ENCODE measurements around the gene ZNG1F.
"Not testable (repeated sequence)": the region's sequence is repeated elsewhere in the genome, so short reads cannot be mapped to it uniquely, and the experiment has no call there.

ZNG1F gene

DNA sequence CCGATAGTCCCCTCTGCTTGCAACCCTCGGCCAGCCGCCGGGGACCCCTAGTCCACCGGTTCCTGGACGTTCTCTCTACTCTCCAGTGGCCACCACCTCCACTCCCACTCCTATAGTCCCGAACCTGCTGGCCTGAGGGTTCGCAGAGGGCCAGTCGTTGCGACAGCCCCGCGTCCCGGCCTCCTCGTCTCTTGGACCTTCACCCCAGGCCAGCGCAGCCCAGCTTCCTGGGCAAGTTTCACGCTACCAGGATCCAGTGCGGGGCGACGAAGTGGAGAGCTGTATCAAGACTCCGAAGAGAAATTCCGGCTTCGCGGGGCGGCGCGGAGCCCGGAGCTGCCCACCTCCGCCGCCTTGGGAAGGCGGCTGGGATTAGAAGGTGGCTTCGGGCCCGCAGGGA is 65.7 kb downstream of the ZNG1F start:
- DNase-seq, result not testable (repeated sequence)

GRCh38 chr9:41120696-41121095 is 68.4 kb downstream of the ZNG1F start:
- not testable (repeated sequence) for DNase-seq

GRCh38 chr9:41119719-41120118 is 69.4 kb downstream of the ZNG1F start:
- not testable (repeated sequence) for DNase-seq

DNA sequence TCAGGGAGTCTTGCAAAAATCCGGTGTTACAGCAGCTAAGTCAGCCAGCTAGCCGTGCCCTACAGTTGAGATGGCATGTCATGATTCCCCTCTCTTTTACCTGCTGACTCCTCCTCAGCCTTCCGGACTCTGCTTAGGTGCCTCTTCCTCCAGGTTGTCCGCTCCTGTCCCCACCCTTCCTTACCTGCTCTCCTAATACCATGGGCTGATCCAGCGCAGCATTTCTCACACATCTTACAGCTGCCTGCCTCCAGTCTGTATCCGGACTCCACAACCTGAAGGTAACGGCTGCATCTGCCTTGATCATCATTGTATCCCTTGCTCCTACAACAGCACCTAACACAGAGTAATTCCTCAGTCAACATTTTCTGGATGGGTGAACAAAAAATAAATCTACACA is 69.8 kb downstream of the ZNG1F start:
- not testable (repeated sequence) for DNase-seq

- DNase-seq, result not testable (repeated sequence)
Measured at GRCh38 chr9:41113348-41113747, 75.8 kb downstream of the ZNG1F start.

- not testable (repeated sequence) for DNase-seq
Measured at GRCh38 chr9:41111414-41111813, 77.7 kb downstream of the ZNG1F start.

GRCh38 chr9:41110913-41111312 is 78.2 kb downstream of the ZNG1F start:
- DNase-seq, result not testable (repeated sequence)

DNA sequence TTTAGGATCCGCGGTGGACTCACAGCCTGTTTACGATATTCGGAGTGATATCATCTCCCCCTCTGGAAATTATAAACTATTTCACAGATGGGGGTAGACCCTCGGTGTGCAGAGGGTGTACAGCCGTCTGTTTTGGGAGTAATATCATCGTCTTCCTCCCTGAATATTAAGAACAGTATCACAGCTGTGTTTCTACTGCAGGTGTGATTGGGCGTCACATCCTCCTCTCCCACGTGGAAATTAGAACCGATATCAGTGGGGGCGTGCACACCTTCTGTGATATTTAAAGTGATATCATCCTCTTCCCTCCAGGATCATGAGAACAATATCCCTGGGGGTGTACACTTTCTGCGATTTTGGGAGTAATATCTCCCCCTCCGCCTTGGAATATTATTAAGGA is 79.9 kb downstream of the ZNG1F start:
- not testable (repeated sequence) for DNase-seq

DNA sequence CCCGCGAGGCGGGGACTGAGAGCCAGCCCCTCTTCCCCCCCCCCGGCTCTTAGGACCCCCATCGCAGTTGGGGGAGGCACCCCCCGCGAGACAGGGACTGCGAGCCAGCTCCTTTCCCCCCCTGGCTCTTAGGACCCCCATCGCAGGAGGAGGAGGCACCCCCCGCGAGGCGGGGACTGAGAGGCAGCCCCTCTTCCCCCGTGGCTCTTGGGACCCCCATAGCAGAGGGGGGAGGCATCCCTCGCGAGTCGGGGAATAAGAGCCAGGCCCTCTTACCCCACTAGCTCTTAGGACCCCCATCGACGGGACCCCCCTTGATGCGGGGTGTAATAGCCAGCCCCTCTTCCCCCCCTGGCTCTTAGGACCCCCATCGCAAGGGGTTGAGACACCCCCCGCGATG is 80.3 kb downstream of the ZNG1F start:
- not testable (repeated sequence) for DNase-seq

DNA sequence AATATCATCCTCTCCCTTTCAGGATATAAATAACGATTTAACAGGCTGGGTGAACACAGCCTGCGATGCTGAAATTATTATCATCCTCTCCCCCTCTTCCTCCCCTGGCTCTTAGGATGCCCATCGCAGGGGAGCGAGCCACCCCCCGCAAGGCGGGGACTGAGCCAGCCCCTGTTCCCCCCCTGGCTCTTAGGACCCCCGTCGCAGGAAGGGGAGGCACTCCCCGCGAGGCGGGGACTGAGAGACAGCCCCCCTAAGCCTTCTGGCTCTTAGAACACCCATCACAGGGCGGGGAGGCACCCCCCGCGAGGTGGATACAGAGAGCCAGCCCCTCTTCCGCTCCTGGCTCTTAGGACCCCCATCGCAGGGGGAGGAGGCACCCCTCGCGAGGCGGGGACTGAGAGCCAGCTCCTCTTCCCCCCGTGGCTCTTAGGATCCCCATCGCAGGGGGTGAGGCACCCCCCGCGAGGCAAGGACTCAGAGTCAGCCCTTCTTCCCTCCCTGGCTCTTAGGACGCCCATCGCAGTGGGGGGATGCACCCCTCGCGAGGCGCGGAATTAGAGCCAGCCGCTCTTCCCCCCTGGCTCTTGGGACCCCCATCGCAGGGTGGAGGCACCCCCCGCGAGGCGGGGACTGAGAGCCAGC is 82.5 kb downstream of the ZNG1F start:
- not testable (repeated sequence) for DNase-seq

DNA sequence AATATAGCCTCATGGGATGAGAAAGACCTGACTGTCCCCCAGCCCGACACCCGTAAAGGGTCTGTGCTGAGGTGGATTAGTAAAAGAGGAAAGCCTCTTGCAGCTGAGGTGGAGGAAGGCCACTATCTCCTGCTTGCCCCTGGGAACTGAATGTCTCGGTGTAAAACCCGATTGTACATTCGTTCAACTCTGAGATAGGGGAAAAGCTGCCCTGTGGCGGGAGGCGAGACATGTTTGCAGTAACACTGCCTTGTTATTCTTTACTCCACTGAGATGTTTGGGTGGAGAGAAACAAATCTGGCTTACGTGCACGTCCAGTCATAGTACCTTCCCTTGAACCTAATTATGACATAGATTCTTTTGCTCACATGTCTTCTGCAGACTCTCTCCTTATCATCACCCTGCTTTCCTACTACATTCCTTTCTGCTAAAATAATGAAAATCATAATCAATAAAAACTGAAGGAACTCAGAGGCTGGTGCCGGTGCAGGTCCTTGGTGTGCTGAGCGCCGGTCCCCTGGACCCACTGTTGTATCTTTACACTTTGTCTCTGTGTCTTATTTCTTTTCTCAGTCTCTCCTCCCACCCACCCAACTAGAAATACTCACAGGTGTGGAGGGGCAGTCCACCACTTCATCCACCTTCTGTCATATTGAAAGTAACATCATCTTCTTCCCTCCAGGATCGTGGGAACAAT is 83.4 kb downstream of the ZNG1F start:
- not testable (repeated sequence) for DNase-seq

DNA sequence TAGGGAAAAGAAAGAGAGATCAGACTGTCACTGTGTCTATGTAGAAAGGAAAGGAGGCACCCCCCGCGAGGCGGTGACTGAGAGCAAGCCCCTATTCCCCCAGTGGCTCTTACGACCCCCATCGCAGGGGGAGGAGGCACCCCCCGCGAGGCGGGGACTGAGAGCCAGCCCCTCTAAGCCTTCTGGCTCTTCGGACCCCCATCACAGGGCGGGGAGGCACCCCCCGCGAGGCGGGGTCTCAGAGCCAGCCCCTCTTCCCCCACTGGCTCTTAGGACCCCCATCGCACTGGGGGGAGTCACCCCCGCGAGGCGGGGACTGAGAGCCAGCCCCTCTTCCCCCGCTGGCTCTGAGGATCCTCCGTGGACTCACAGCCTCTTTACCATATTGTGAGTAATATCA is 84.6 kb downstream of the ZNG1F start:
- not testable (repeated sequence) for DNase-seq

- not testable (repeated sequence) for DNase-seq
Measured at GRCh38 chr9:41100508-41100907, 88.6 kb downstream of the ZNG1F start.

DNA sequence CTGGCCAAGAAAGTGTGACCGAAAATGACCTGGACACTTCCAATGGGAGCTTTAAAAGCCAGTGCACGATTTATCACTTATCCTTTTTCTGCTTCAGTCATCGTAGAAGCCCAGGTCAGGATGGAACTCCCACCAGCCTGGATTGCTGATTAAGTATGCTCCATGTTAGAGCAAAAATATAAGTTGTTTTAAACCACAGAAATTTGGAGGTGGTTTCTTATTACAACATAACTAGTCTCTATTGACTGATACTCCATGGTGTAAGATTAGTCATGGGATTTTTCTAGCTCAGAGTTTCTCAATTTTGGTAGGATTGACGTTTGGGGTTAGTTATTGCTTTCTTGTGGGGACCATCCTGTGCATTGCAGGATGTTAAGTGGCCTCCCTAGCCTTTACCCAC is 90.4 kb downstream of the ZNG1F start:
- not testable (repeated sequence) for DNase-seq

DNA sequence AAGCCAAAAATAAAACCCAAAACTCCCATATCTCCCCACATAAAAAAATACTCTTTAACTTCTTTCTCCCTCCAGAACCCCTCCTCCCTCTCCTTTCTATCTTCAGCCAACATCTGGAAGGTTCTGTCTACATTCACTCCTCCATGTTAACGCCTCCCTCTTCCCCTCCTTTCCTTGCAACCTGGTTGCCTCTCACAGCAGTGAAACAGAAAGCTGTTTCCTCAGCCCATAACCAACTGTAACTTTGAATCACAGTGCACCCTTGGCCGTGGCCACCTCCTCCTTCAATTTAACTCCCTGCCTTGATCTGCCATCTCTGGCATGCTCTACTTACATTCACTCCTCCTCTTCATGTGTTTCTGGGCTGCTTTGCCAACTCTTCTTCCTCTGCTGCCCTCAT is 94.1 kb downstream of the ZNG1F start:
- DNase-seq, result not testable (repeated sequence)

- DNase-seq, result not testable (repeated sequence)
Measured at GRCh38 chr9:41094010-41094773, 94.9 kb downstream of the ZNG1F start.

DNA sequence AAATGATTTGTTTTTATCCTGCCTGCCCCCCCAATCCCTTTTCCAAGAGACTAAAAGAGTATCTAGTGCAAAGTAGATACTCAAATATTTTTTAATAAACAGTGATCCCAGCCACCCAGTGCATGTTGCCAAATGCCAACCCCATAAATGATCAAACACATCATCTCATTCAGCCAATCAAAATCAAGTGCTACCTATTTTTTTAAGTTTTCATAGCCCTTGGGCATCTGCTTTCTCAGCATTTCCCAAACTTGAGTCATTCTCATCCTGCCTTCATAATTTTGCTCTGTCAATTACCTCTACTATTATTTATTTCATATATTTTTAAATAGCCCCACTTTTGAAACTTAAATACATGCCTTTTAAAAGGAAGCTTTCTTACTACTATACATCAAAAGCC is 98.2 kb downstream of the ZNG1F start:
- DNase-seq, result not testable (repeated sequence)

- DNase-seq, result not testable (repeated sequence)
Measured at GRCh38 chr9:41090386-41090785, 98.7 kb downstream of the ZNG1F start.

- not testable (repeated sequence) for DNase-seq
Measured at GRCh38 chr9:41088450-41089059, 100.6 kb downstream of the ZNG1F start.

- DNase-seq, result not testable (repeated sequence)
Measured at GRCh38 chr9:41087929-41088328, 101.2 kb downstream of the ZNG1F start.

DNA sequence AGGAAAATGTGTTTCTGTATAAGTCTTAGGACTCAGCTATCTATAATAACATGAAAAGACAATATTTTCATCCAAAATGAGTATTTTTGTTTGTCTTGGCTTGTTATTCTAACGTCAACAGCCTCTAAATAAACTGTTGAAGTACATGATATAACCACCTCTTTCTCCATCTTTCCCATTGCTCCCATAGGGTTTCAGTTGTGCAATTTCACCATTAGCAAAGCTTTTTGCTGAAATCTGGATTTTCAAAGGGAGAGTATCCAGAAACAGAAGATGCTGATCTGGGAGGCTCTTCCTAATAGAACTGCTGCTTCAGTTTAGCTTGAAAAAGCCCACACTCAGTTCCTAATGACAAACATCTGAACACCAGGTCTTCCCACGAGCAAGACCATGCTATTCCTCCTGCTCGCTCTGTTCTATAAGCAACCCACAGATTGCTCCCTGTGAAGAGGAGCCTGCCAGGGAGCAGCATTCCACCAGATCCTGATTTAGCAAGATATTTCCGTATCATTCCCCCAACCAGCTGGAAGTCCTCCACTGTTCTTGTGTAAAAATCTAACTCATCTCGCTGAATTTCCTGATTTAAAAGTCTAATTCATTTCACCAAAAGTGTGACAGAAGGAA is 101.8 kb downstream of the ZNG1F start:
- DNase-seq, result not testable (repeated sequence)

DNA sequence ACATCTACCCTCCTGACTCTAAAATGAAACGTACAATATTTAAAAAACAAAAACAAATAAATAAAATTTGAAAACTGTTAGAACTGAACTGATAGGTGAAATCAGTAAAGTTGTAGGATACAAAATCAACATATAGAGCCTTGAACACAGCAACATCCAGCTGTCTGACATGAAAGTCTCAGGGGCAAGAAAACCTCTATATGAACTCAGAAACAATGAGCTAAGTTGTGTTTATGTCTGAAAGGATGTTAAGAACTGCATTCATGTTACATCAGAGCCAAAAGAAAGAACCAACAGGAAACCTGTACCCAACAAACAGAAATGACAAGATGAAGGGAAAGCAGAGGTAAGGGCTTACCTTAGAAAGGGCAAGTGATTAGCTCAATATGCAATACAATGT is 102.4 kb downstream of the ZNG1F start:
- not testable (repeated sequence) for DNase-seq

DNA sequence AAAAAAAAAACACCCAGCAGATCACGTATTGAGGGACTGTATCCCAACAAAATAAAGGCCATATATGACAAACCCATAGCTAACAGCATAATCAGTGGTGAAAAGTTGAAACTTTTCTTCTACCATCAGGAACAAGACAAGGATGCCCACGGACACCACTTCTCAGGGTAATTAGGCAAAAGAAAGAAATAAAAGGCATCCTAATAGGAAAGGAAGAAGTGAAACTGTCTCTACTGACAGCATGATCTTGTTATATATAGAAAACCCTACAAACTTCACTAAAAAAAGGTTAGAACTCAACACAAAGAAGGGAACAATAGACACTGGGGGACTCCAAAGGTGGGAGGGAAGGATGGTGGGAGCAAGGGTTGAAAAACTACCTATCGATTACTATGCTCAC is 102.9 kb downstream of the ZNG1F start:
- not testable (repeated sequence) for DNase-seq
